Right lobe of liver (tissue), 4 donors: Measurements from ENCODE around the gene ACOT8.

Experiments
- POLR2A ChIP-seq: fragments of 450-650 bp; IDR thresholded peaks from one replicate; pipeline ENCODE4 v1.6.1; 2017; ENCODE audit warnings: antibody characterized with exemption, mild to moderate bottlenecking
- TF ChIP-seq, protein P1 (sequence below), 4 donors: fragments of 200-600 bp in 3 of 4; fragments of 450-650 bp in 1 of 4; IDR thresholded peaks; one replicate each; pipeline versions ENCODE4 v1.5.1 to v1.8.0; 2016 to 2022; ENCODE audit warnings: antibody characterized with exemption in 4 of 4, mild to moderate bottlenecking in 2 of 4
- donor health status: DM: no; HTN: no; CAD: no.
- donor health status: DM: no; HTN: no; CAD: no.
- donor health status: DM: no; HTN: yes; CAD: no.

- TF ChIP-seq, protein P1, sequence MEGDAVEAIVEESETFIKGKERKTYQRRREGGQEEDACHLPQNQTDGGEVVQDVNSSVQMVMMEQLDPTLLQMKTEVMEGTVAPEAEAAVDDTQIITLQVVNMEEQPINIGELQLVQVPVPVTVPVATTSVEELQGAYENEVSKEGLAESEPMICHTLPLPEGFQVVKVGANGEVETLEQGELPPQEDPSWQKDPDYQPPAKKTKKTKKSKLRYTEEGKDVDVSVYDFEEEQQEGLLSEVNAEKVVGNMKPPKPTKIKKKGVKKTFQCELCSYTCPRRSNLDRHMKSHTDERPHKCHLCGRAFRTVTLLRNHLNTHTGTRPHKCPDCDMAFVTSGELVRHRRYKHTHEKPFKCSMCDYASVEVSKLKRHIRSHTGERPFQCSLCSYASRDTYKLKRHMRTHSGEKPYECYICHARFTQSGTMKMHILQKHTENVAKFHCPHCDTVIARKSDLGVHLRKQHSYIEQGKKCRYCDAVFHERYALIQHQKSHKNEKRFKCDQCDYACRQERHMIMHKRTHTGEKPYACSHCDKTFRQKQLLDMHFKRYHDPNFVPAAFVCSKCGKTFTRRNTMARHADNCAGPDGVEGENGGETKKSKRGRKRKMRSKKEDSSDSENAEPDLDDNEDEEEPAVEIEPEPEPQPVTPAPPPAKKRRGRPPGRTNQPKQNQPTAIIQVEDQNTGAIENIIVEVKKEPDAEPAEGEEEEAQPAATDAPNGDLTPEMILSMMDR (IDR thresholded peaks at IDR 0.05): no peak
- no peak for TF ChIP-seq POLR2A
Observed at GRCh38 chr20:45819466-45819865, 37.7 kb downstream of the ACOT8 start.
